SK-N-MC (cell line): Measurements from ENCODE around the gene GLI3.

ENCODE experiments used
- DNase-seq: peaks from one replicate; pipeline ENCODE4 v3.0.0-alpha.2; 2011; ENCODE audit warnings: low read depth, low spot score
- H3K27ac ChIP-seq: fragments of 200-600 bp; sonication (generic); 2 replicates; pipeline ENCODE4 v1.5.1; 2016; ENCODE audit warnings: mixed run types
- H3K36me3 ChIP-seq: fragments of 200-600 bp; sonication (generic); 2 replicates; pipeline ENCODE4 v1.6.1; 2017; ENCODE audit warnings: antibody characterized with exemption, low read length, mixed read lengths; ENCODE audit not compliant: insufficient read depth
- H3K4me3 ChIP-seq: fragments of 200-600 bp; sonication (generic); 2 replicates; pipeline ENCODE4 v1.5.1; 2016
- H3K9ac ChIP-seq: fragments of 200-600 bp; sonication (generic); 2 replicates; pipeline ENCODE4 v1.8.0; 2017; ENCODE audit warnings: mixed run types, mixed read lengths; ENCODE audit not compliant: insufficient read length
- H3K9me3 ChIP-seq: fragments of 200-600 bp; sonication (generic); 2 replicates; pipeline ENCODE4 v1.6.1; 2017; ENCODE audit warnings: low read depth, mild to moderate bottlenecking, antibody characterized with exemption, low read length, moderate library complexity, mixed read lengths
- EZH2 ChIP-seq: fragments of 200-600 bp; sonication (generic); IDR thresholded peaks from one replicate; pipeline ENCODE4 v1.6.1; 2017; ENCODE audit warnings: antibody characterized with exemption
- FOXP2 ChIP-seq: optimal IDR thresholded peaks from 2 replicates; pipeline ENCODE3; 2011; ENCODE audit warnings: mild to moderate bottlenecking, moderate library complexity; ENCODE audit not compliant: insufficient read depth; ENCODE audit errors: extremely low read length, control extremely low read depth
- POLR2AphosphoS5 ChIP-seq: IDR thresholded peaks from 2 replicates; pipeline ENCODE4 v1.6.1; 2012; ENCODE audit warnings: mild to moderate bottlenecking, low read depth, low read length, borderline replicate concordance

Gene GLI3

GRCh38 chr7:42241424-42241823 is 4.4 kb upstream of the GLI3 start:
- Histone ChIP-seq H3K36me3 (no peaks in the 10 kb centered on the region), H3K9me3 (no peaks in the 10 kb centered on the region), H3K27ac (no peak overlapping the region), H3K4me3 (no peak overlapping the region), H3K9ac (no peak overlapping the region)
- no peak for DNase-seq
- TF ChIP-seq EZH2 (no peak), FOXP2 (no peak), POLR2AphosphoS5 (no peak)

DNA sequence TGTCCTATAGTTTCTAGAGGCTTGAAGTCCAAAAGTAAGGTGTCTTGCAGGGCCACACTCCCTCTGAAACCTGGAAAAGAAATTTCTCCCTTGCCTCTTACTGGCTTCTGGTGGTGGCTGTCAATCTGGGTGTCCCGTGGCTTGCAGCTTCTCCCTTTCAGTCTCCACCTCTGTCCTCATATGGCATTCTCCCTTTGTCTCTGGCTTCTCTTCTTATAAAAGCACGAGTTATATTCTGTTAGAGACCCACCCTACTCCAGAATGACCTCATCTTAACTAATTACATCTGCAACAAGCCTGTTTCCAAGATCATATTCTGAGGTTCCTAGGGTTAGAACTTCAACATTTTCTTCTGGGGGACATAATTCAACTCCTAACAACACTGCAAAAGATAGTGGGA is 3.4 kb upstream of the GLI3 start:
- Histone ChIP-seq H3K4me3 (no peak overlapping the region), H3K36me3 (no peaks in the 10 kb centered on the region), H3K9ac (no peak overlapping the region), H3K9me3 (no peaks in the 10 kb centered on the region), H3K27ac (no peak overlapping the region)
- DNase-seq, result no peak
- TF ChIP-seq EZH2 (no peak), FOXP2 (no peak), POLR2AphosphoS5 (no peak)

DNA sequence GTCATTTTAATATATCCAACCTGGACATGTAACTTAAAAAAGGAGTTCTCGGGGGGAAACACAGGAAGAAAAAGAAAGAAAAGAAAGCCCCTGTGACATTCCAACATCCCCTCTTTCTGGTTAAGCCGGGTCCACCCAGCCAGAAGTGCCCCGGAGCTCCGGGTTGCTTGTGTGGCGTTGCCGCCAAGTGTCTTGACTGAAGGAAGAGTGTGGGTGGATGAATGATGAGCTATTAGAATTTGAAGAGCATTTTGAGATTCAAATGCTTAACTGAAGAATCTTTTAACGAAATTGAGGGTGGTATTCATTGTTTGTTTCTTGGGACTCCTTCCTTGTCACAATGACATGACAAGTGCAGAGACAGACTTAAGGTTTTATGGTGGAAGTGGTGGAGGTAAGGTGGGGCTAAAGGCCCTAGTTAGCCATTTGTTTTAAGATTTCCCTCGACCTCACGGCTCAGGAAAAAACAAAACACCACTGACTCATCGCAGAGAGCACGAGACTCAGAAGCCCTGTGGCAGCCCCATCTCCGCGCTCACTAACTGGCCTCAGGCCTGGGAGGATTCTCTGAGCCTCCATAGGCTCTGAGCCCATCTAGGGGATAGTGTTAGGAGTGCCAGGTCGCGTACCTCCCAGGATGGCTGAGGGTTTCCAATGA is 1.8 kb upstream of the GLI3 start:
- Histone ChIP-seq H3K9ac (no peak overlapping the region), H3K27ac (no peak overlapping the region), H3K4me3 (no peak overlapping the region), H3K36me3 (no peaks in the 10 kb centered on the region), H3K9me3 (no peaks in the 10 kb centered on the region)
- no peak for DNase-seq
- TF ChIP-seq EZH2, result no peak
- no peak for TF ChIP-seq POLR2AphosphoS5
- TF ChIP-seq FOXP2, result no peak

- H3K9ac ChIP-seq, result peak overlapping the region; percentile 54
- H3K4me3 ChIP-seq, result peak overlapping the region; percentile 89
- no peaks in the 10 kb centered on the region for H3K9me3 ChIP-seq
- H3K27ac ChIP-seq, result no peak overlapping the region
- DNase-seq, result no peak
- no peaks in the 10 kb centered on the region for H3K36me3 ChIP-seq
- TF ChIP-seq POLR2AphosphoS5 (no peak), EZH2 (no peak), FOXP2 (no peak)
Measured at GRCh38 chr7:42237811-42238541, 967 bp upstream of the GLI3 start.

DNA sequence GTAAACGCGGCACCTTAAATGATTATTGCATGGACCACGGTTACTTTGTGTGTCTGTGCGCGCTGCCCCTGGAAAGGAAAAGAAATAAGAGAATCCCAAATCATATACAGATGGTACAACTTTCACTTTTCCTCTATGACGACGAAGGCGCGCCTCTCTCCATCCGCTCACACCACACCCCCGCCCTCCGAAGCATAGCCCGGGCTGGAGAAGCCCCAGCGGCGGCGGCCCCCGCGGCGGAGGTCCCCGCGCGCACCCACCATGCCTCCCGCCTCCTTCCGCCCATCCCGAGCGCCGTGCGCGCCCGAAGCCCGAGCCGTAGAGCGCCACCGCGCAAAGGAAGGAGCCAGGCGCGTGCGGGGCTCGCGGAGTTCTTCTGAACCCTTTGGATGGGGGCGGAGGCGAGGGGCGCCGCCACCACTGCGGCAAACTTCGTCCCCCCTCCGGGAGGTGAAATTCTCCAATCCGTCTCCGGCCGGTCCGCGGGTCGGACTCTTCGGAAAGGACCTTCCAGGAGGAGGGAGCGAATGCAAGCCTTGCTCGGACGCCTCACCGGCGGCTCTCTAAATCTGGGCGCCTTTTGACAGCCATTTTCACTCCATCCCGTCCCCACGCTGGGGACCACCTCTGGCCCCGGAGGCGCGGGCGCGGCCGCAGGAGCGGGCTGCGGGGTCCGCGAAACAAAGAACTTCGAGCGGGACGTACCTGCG is 588 bp downstream of the GLI3 start:
- Histone ChIP-seq H3K4me3 (peak overlapping the region; percentile 92), H3K9ac (no peak overlapping the region), H3K9me3 (no peaks in the 10 kb centered on the region), H3K36me3 (no peaks in the 10 kb centered on the region), H3K27ac (no peak overlapping the region)
- no peak for DNase-seq
- TF ChIP-seq EZH2 (no peak), POLR2AphosphoS5 (no peak), FOXP2 (no peak)

DNA sequence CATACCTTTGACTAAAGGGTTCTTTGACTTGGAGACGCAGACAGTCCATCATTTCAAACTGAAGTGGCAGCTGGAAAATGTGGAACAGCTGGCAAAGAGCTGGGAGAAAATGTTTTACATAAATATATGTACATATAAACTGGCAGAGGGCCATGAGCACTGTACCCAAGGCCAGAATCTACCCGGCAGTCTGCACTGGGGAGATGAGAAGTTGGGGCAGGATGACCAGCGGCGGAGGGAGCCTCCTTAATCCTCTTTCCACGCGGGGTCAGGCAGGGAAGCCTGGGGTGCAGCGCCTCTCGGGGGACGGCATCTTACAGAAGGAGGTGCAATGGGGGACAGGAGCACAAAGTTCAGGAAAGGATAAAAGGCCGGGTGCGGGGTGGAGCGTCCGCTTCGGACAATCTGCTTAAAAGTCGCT is 1.3 kb downstream of the GLI3 start:
- no peaks in the 10 kb centered on the region for H3K9me3 ChIP-seq
- no peak for DNase-seq
- H3K4me3 ChIP-seq, result peak overlapping the region; percentile 92
- H3K27ac ChIP-seq, result no peak overlapping the region
- no peak overlapping the region for H3K9ac ChIP-seq
- TF ChIP-seq POLR2AphosphoS5 (no peak), FOXP2 (no peak), EZH2 (no peak)
- H3K36me3 ChIP-seq, result no peaks in the 10 kb centered on the region

GRCh38 chr7:42234736-42235135 is 2.3 kb downstream of the GLI3 start:
- TF ChIP-seq FOXP2 (no peak), POLR2AphosphoS5 (no peak), EZH2 (no peak)

DNA sequence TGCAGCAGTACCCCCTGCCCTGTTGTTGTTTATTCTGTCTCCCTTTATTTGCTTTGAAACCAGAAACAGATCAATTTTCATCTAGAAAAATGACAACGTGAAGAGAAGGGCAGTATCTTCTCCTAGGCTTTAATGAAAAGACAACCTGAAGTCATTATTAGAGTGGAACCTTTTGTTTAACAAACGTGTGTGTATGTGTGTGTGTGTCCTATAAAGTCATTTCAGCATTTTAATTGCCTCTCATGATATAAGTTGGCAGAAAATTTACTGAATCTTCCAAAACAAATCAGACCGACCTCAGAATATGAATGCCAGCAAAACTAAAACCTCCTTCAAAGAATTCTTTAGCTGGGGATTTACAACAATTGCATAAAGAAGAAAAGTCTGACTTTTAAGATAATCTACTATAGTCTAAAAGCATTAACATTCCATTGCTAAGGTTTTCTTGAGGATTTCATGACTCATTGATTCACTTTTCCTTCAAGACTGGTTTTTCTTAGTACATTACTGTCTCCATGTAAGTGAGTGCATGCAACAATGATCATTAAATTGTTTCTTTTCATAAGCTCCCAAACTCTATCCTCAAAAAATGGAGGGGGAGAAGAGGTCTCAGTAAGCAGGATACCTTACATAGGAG is 3.2 kb downstream of the GLI3 start:
- Histone ChIP-seq H3K4me3 (peak overlapping the region; percentile 44), H3K27ac (peak overlapping the region; percentile 16; the same call in 1 of the 2 replicates), H3K36me3 (no peaks in the 10 kb centered on the region), H3K9ac (no peak overlapping the region), H3K9me3 (no peaks in the 10 kb centered on the region)
- no peak for DNase-seq
- TF ChIP-seq POLR2AphosphoS5, result no peak

More at GRCh38 chr7:42234736-42235135, 2.3 kb downstream of the GLI3 start:
- Histone ChIP-seq H3K4me3 (no peak overlapping the region), H3K27ac (no peak overlapping the region), H3K36me3 (no peaks in the 10 kb centered on the region), H3K9ac (no peak overlapping the region), H3K9me3 (no peaks in the 10 kb centered on the region)
- no peak for DNase-seq
